Fibroblast of lung (primary cell): ENCODE measurements around the gene XYLT1. TPM values are rescaled to one million over a fixed set of nuclear protein-coding genes. Genes with fewer than 3 reads are reported as not detected.

Source experiments
- DNase-seq, 2 donors: peaks; one replicate each; pipeline versions ENCODE4 v3.0.0 to v3.0.0-alpha.2; 2010; ENCODE audit warnings: low read depth in 2 of 2
- H2AFZ ChIP-seq: 2 replicates; pipeline ENCODE4 v1.5.1; 2012; ENCODE audit warnings: low read length, control low read depth, inconsistent platforms
- H3K27ac ChIP-seq: 2 replicates; pipeline ENCODE4 v1.5.1; 2011; ENCODE audit warnings: low read length, control low read depth; ENCODE audit not compliant: insufficient read depth
- H3K27me3 ChIP-seq: 2 replicates; pipeline ENCODE4 v1.5.1; 2011; ENCODE audit warnings: mild to moderate bottlenecking, low read length; ENCODE audit not compliant: control insufficient read depth, insufficient read depth
- H3K36me3 ChIP-seq: 2 replicates; pipeline ENCODE4 v1.5.1; 2011; ENCODE audit warnings: low read length; ENCODE audit not compliant: control insufficient read depth, insufficient read depth
- H3K4me1 ChIP-seq: 2 replicates; pipeline ENCODE4 v1.5.1; 2011; ENCODE audit warnings: low read length; ENCODE audit not compliant: control insufficient read depth, insufficient read depth; ENCODE audit errors: extremely low read depth
- H3K4me2 ChIP-seq: 2 replicates; pipeline ENCODE4 v1.5.1; 2011; ENCODE audit warnings: low read length, control low read depth; ENCODE audit not compliant: insufficient read depth; ENCODE audit errors: extremely low read depth
- H3K4me3 ChIP-seq, 4 experiments: fragments of 200-600 bp in 1 of 4; sonication (generic) in 1 of 4; replicated peaks in 1 of 4; 2 replicates each; pipeline ENCODE4 v1.5.1; 2011 to 2016; ENCODE audit warnings: low read length in 4 of 4, low read depth in 3 of 4, mild to moderate bottlenecking in 3 of 4, control low read depth in 2 of 4, inconsistent platforms in 1 of 4, mixed read lengths in 1 of 4; ENCODE audit not compliant: insufficient read depth in 1 of 4; ENCODE audit errors: control extremely low read depth in 1 of 4
- H3K79me2 ChIP-seq: 2 replicates; pipeline ENCODE4 v1.5.1; 2012; ENCODE audit warnings: mild to moderate bottlenecking, low read length, inconsistent platforms; ENCODE audit not compliant: control insufficient read depth, insufficient read depth
- H3K9ac ChIP-seq: 2 replicates; pipeline ENCODE4 v1.5.1; 2011; ENCODE audit warnings: mild to moderate bottlenecking, low read length, control low read depth; ENCODE audit not compliant: insufficient read depth
- H3K9me3 ChIP-seq: 2 replicates; pipeline ENCODE4 v1.5.1; 2012; ENCODE audit warnings: low read depth, low read length; ENCODE audit not compliant: control insufficient read depth, insufficient read depth
- H4K20me1 ChIP-seq: 2 replicates; pipeline ENCODE4 v1.5.1; 2011; ENCODE audit warnings: low read length; ENCODE audit not compliant: control insufficient read depth, insufficient read depth; ENCODE audit errors: extremely low read depth
- EZH2 ChIP-seq: IDR thresholded peaks from 2 replicates; pipeline ENCODE4 v1.5.1; 2012; ENCODE audit warnings: low read length, control low read depth, mild to moderate bottlenecking; ENCODE audit errors: missing control alignments
- polyA plus RNA-seq, 2 donors: library from polyadenylated mRNA; depleted of rRNA in 1 of 2; stranded (reverse) in 1 of 2; unstranded in 1 of 2; fragments of >200 nt; gene quantifications; 2 replicates each; pipeline ENCODE4 v1.2.1, GENCODE V29; 2011 to 2012; ENCODE audit warnings: missing spikeins in 1 of 2
- total RNA-seq: library from RNA; depleted of rRNA; stranded (reverse); fragments of >200 nt; gene quantifications from 2 replicates; pipeline ENCODE4 v1.2.1, GENCODE V29; 2014
- TF ChIP-seq, protein P1 (sequence below), 2 donors: IDR thresholded peaks in 1 of 2; conservative IDR thresholded peaks in 1 of 2; 1 replicate in 1 of 2; 2 replicates in 1 of 2; pipeline ENCODE4 v1.5.1; 2011 to 2012; ENCODE audit warnings: low read length in 2 of 2, control low read depth in 1 of 2, inconsistent platforms in 1 of 2, low read depth in 1 of 2, mild to moderate bottlenecking in 1 of 2

Gene XYLT1
- total and polyA plus RNA-seq, 2 donors (not counting 1 experiment from before 2014, with no cell fraction given): 9.3 to 21.8 TPM

- no peak overlapping the region for H2AFZ ChIP-seq
- H3K4me2 ChIP-seq: no peak overlapping the region
- no peaks in the 10 kb centered on the region for H4K20me1 ChIP-seq
- H3K9me3 ChIP-seq: no peaks in the 10 kb centered on the region
- TF ChIP-seq EZH2: no peak
- TF ChIP-seq, protein P1, sequence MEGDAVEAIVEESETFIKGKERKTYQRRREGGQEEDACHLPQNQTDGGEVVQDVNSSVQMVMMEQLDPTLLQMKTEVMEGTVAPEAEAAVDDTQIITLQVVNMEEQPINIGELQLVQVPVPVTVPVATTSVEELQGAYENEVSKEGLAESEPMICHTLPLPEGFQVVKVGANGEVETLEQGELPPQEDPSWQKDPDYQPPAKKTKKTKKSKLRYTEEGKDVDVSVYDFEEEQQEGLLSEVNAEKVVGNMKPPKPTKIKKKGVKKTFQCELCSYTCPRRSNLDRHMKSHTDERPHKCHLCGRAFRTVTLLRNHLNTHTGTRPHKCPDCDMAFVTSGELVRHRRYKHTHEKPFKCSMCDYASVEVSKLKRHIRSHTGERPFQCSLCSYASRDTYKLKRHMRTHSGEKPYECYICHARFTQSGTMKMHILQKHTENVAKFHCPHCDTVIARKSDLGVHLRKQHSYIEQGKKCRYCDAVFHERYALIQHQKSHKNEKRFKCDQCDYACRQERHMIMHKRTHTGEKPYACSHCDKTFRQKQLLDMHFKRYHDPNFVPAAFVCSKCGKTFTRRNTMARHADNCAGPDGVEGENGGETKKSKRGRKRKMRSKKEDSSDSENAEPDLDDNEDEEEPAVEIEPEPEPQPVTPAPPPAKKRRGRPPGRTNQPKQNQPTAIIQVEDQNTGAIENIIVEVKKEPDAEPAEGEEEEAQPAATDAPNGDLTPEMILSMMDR (conservative IDR thresholded peaks at IDR 0.05 in 1 of 2, IDR thresholded peaks at IDR 0.05 in 1 of 2; ENCODE audit: low read depth in 1 of 2, low read length in 2 of 2): no peak
- no peak overlapping the region for H3K9ac ChIP-seq
- H3K36me3 ChIP-seq: no peaks in the 10 kb centered on the region
- no peak for DNase-seq
- H3K79me2 ChIP-seq: no peaks in the 10 kb centered on the region
- H3K4me3 ChIP-seq: no peak overlapping the region
- no peaks in the 10 kb centered on the region for H3K4me1 ChIP-seq
- no peak overlapping the region for H3K27ac ChIP-seq
- no peaks in the 10 kb centered on the region for H3K27me3 ChIP-seq
These were observed 352.7 kb downstream of the XYLT1 start for GRCh38 chr16:17117906-17118577.

- H3K4me3 ChIP-seq: no peak overlapping the region
- no peaks in the 10 kb centered on the region for H3K27me3 ChIP-seq
- TF ChIP-seq EZH2: no peak
- TF ChIP-seq, protein P1 (conservative IDR thresholded peaks at IDR 0.05 in 1 of 2, IDR thresholded peaks at IDR 0.05 in 1 of 2; ENCODE audit: low read depth in 1 of 2, low read length in 2 of 2): no peak
- no peak overlapping the region for H3K4me2 ChIP-seq
- H3K79me2 ChIP-seq: no peaks in the 10 kb centered on the region
- no peak for DNase-seq
- no peaks in the 10 kb centered on the region for H4K20me1 ChIP-seq
- no peak overlapping the region for H3K9ac ChIP-seq
- no peaks in the 10 kb centered on the region for H3K36me3 ChIP-seq
- no peaks in the 10 kb centered on the region for H3K4me1 ChIP-seq
- no peak overlapping the region for H2AFZ ChIP-seq
- H3K27ac ChIP-seq: no peak overlapping the region
- no peaks in the 10 kb centered on the region for H3K9me3 ChIP-seq
These were observed 354.0 kb downstream of the XYLT1 start for GRCh38 chr16:17116595-17117322.

DNA sequence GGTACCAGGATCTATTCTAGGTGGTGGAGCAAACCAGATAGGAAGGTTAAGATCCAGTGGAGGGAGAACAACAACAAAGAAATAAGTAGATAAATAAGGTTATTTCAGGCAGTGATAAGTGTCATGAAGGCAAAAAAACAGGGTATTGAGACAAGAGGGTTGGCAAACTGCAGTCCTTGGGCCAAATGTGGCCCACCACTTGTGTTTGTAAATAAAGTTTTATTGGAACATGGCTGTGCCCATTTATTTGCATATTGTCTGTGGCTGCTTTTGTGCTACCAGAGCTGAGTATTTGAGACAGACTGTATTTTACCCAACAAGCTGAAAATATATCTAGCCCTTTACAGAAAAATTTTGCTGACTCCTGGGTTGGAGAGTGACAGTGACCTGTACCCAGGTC is 361.3 kb downstream of the XYLT1 start:
- Histone ChIP-seq H3K4me2 (no peak overlapping the region), H3K27me3 (no peaks in the 10 kb centered on the region), H3K36me3 (no peaks in the 10 kb centered on the region), H3K9ac (no peak overlapping the region), H3K79me2 (no peaks in the 10 kb centered on the region), H3K9me3 (no peaks in the 10 kb centered on the region), H2AFZ (no peak overlapping the region), H3K4me1 (no peaks in the 10 kb centered on the region), H4K20me1 (no peaks in the 10 kb centered on the region), H3K4me3 (no peak overlapping the region), H3K27ac (no peak overlapping the region)
- TF ChIP-seq, protein P1 (conservative IDR thresholded peaks at IDR 0.05 in 1 of 2, IDR thresholded peaks at IDR 0.05 in 1 of 2; ENCODE audit: low read depth in 1 of 2, low read length in 2 of 2): no peak
- no peak for TF ChIP-seq EZH2
- no peak for DNase-seq
